Memory B cell (primary cell): ENCODE results near the gene FREM1.

Experiments used
- ATAC-seq: fragments of 150-1000 bp; cut with Tn5 transposase; 2 replicates; pipeline ENCODE4 v1.10.0; 2021; ENCODE audit warnings: low read depth, mild to moderate bottlenecking, moderate library complexity
- DNase-seq, 2 donors: peaks; one replicate each; pipeline ENCODE4 v3.0.0; 2022; ENCODE audit warnings: low spot score in 2 of 2
- H3K27ac Mint-ChIP-seq: one replicate; pipeline ENCODE4 v1.8.0; 2022; ENCODE audit warnings: mild to moderate bottlenecking, moderate library complexity, mixed read lengths
- H3K27me3 Mint-ChIP-seq: one replicate; pipeline ENCODE4 v1.8.0; 2022; ENCODE audit warnings: mixed read lengths
- H3K36me3 Mint-ChIP-seq: one replicate; pipeline ENCODE4 v1.8.0; 2022; ENCODE audit warnings: mild to moderate bottlenecking, mixed read lengths
- H3K4me1 Mint-ChIP-seq: one replicate; pipeline ENCODE4 v1.8.0; 2022; ENCODE audit warnings: mixed read lengths
- H3K4me3 Mint-ChIP-seq: one replicate; pipeline ENCODE4 v1.8.0; 2022; ENCODE audit warnings: mild to moderate bottlenecking, moderate library complexity, mixed read lengths
- H3K9me3 Mint-ChIP-seq: one replicate; pipeline ENCODE4 v1.8.0; 2022; ENCODE audit warnings: mixed read lengths

The FREM1 gene

DNA sequence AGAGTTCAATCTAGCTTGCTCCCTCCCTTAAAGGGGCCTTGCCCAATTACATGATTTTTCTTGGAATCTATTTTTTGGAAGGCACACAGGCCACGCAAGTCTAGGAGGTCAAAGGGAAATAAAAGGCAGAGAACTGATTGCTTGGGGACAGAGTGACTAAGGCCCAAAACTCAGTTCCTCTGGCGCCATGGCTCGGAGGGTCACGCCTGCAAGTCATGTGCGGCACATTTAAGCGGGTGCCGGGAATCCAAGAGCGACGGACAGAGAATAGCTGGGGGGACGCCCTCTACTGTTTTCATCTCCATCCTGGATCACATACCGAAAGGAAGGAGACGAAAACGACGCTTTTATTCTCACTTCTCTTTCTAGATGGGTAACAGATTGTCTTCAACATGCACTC is 78.6 kb downstream of the FREM1 start:
- no peak overlapping the region for H3K4me3 Mint-ChIP-seq
- H3K27me3 Mint-ChIP-seq, result peaks cover 1% of the 10 kb centered on the region
- no peaks in the 10 kb centered on the region for H3K36me3 Mint-ChIP-seq
- no peak for ATAC-seq
- no peak overlapping the region for H3K27ac Mint-ChIP-seq
- H3K4me1 Mint-ChIP-seq, result no peaks in the 10 kb centered on the region
- H3K9me3 Mint-ChIP-seq, result peaks cover 5% of the 10 kb centered on the region
- no peak for DNase-seq

DNA sequence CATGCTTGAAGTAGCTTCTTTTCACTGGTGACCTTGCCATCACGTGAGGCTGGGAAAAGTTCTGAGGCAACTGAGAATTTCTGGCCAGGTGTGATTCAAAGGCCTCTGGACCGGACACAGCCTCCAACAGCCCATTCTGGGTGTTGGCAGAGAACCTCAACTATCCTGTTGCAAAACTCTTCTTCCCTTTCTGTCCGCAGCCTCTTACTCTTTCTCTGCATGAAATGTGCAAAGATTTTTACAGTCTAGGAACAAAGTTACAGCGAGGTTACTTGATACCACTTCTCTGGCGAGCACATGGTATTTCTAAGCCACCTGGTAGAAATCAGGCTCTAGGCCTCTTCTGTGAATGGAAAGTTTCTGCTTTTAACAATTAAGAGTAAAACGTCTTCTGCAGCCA is 79.2 kb downstream of the FREM1 start:
- Mint-ChIP-seq H3K36me3 (no peaks in the 10 kb centered on the region), H3K4me1 (no peaks in the 10 kb centered on the region), H3K27ac (no peak overlapping the region), H3K4me3 (no peak overlapping the region), H3K9me3 (peaks cover 5% of the 10 kb centered on the region), H3K27me3 (peaks cover 1% of the 10 kb centered on the region)
- no peak for DNase-seq
- no peak for ATAC-seq

DNA sequence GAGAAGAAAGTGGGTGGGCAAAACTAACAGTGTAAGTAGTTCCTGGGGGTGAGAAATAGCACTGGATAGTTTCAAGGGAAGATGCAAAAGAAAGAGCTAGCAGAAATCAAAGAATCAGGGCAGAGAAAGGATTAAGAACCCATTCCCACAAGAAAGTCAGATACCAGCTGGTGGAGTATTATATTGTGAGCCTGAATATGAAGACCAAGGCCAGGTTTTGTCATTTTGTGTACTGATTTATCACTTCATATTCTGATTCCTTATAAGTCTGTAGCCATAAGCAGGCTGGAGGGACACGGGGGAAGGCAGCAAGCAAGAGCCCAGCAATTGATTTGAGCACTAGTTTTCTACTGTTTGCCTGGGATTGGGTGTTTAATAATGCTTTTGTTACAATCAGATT is 80.2 kb downstream of the FREM1 start:
- Mint-ChIP-seq H3K4me1 (no peaks in the 10 kb centered on the region), H3K9me3 (peaks cover 5% of the 10 kb centered on the region), H3K27ac (no peak overlapping the region), H3K4me3 (no peak overlapping the region), H3K27me3 (no peaks in the 10 kb centered on the region), H3K36me3 (no peaks in the 10 kb centered on the region)
- DNase-seq (no peak), ATAC-seq (no peak)

DNA sequence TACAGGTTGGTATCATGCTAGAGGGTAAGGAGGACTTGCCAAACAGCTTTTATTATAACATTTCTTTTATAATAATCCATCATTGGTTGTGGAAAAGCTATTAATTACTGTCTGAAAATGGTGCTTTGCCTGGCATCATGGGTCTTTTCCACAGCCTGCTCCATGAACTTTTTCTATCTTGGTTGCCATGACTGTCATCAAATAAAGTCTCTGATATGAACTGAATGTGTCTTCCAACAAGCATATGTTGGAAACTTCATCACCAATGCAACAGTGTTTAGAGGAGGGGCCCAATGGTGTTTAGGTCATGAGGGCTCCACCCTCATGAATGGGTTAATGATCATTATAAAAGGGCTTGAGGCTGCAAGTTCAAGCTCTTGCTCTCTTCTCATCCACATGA is 81.0 kb downstream of the FREM1 start:
- H3K36me3 Mint-ChIP-seq, result no peaks in the 10 kb centered on the region
- DNase-seq (no peak), ATAC-seq (no peak)
- no peaks in the 10 kb centered on the region for H3K27me3 Mint-ChIP-seq
- H3K9me3 Mint-ChIP-seq, result peaks cover 5% of the 10 kb centered on the region
- H3K4me3 Mint-ChIP-seq, result no peak overlapping the region
- no peaks in the 10 kb centered on the region for H3K4me1 Mint-ChIP-seq
- no peak overlapping the region for H3K27ac Mint-ChIP-seq

DNA sequence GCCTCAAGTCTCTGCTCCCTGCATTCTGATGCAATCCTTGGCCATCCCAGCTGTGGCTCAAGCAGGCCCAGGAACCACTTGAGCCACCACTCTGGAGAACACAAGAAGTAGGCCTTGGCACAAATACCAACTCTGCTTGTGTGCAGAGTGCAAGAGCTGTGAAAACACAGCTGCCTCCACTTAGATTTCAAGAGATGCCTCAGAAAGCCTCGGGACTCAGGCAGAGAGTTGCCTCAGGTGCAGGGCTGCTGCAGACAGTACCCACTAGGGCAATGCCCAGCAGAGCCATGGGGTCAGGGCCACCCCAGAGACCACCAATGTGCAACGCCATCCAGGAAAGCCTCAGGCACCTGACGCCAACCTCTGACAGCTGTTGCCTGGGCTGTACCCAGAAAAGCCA is 82.4 kb downstream of the FREM1 start:
- Mint-ChIP-seq H3K4me1 (no peaks in the 10 kb centered on the region), H3K27ac (no peak overlapping the region), H3K4me3 (no peak overlapping the region), H3K27me3 (no peaks in the 10 kb centered on the region), H3K9me3 (peaks cover 5% of the 10 kb centered on the region), H3K36me3 (no peaks in the 10 kb centered on the region)
- ATAC-seq, result no peak
- DNase-seq, result no peak

DNA sequence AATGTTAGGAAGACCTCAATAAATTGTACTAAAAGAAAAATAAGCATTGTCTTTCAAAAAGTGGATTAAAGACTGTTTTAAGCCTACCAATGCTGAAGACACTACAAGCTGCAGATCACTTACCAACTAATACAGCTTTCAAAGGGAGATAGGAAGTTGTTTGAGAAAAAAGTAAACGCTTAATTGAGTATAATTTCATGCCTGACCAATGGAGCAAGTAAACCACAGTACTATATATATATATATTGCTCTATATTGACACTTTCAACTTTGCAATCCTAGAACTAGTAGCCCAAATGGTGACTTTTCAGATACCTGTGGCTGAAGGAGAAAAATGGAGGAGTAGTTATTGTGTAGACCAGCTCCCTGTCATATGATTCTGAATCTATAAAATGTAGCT is 85.7 kb downstream of the FREM1 start:
- H3K36me3 Mint-ChIP-seq, result no peaks in the 10 kb centered on the region
- DNase-seq (no peak), ATAC-seq (no peak)
- H3K9me3 Mint-ChIP-seq, result no peaks in the 10 kb centered on the region
- no peaks in the 10 kb centered on the region for H3K4me1 Mint-ChIP-seq
- H3K4me3 Mint-ChIP-seq, result no peak overlapping the region
- H3K27me3 Mint-ChIP-seq, result peaks cover 1% of the 10 kb centered on the region
- no peak overlapping the region for H3K27ac Mint-ChIP-seq

DNA sequence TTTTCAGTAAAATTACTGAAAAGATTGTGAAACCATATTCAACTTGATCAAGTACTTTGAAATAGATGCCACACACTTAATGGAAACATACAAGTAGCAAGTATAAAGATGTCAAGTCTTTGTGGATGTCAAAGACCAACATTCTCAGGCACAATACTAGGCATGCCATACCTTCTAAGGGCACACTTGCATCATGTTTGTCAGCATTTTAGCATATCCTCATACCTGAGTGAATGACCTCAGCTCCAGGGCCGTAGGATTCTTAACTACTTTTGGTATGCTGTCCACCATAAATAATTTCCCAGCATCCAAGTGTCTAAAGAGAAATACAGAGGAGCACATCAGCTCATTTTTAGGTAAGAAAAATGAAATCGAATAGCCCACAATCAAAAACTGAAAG is 86.4 kb downstream of the FREM1 start:
- ATAC-seq, result no peak
- no peak overlapping the region for H3K4me3 Mint-ChIP-seq
- H3K27ac Mint-ChIP-seq, result no peak overlapping the region
- peaks cover 1% of the 10 kb centered on the region for H3K27me3 Mint-ChIP-seq
- no peaks in the 10 kb centered on the region for H3K9me3 Mint-ChIP-seq
- no peaks in the 10 kb centered on the region for H3K36me3 Mint-ChIP-seq
- no peak for DNase-seq
- no peaks in the 10 kb centered on the region for H3K4me1 Mint-ChIP-seq

DNA sequence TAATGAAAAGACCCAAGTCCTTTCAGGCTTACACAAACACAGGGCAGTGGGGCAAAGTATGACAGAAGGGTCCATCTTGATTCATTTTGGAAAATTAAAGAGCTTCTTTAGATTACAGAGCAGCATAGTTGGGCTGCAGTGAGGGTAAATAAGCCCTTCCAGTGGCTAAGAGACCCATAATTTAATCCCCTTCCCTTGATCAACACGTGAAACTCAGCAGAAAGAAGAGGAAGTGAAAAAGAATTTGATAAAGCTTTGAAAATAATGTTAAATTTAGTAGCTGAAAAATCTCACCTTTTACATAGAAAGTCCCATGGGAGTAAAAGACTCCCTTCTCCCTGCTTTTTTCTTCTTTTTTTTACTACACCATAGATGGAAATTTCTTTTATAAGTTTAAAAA is 87.6 kb downstream of the FREM1 start:
- no peaks in the 10 kb centered on the region for H3K9me3 Mint-ChIP-seq
- no peaks in the 10 kb centered on the region for H3K4me1 Mint-ChIP-seq
- H3K27ac Mint-ChIP-seq, result no peak overlapping the region
- H3K36me3 Mint-ChIP-seq, result no peaks in the 10 kb centered on the region
- no peak overlapping the region for H3K4me3 Mint-ChIP-seq
- peaks cover 3% of the 10 kb centered on the region for H3K27me3 Mint-ChIP-seq
- ATAC-seq (no peak), DNase-seq (no peak)

DNA sequence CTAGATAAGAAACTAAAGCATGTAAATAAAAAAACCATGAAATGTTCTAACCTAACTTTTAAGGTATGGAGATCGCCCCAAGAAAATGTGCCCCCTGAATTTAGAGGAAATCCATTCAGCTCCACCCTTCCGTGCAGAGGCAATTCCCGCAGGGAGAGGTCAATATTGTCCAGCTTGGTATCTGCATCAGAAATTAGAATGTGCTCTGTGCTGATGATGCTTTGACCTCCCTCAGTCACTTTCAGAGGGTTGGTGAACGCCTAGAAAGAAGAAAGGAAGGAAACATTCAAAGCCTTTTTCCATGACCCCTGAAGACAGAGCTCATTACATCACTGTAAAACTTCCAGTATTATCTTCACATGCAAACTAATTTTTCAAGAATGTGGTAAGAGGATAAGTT is 91.0 kb downstream of the FREM1 start:
- Mint-ChIP-seq H3K4me1 (no peaks in the 10 kb centered on the region), H3K36me3 (no peaks in the 10 kb centered on the region), H3K27ac (no peak overlapping the region), H3K4me3 (no peak overlapping the region), H3K9me3 (no peaks in the 10 kb centered on the region), H3K27me3 (peaks cover 6% of the 10 kb centered on the region)
- DNase-seq (no peak), ATAC-seq (no peak)

DNA sequence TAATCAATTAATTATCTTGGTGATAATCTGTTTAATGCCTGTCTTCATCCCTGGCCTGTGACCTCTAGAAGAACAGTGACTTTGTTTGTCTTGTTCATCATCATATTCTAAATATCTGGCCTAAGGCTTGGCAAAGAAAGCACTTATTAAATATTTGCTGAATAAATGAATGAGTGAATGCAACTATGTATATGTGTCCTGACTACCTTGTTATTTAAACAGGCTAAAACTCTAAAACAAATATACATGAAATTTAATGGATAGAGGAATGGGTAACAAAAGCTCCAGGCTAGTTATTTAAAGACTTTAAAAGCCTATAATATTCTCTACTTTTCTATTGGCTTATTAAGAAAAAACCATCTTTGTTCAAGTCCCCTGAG is 96.0 kb downstream of the FREM1 start:
- Mint-ChIP-seq H3K4me1 (no peaks in the 10 kb centered on the region), H3K27me3 (peaks cover 12% of the 10 kb centered on the region), H3K36me3 (no peaks in the 10 kb centered on the region), H3K9me3 (no peaks in the 10 kb centered on the region), H3K27ac (no peak overlapping the region), H3K4me3 (no peak overlapping the region)
- ATAC-seq, result no peak
- DNase-seq, result no peak

DNA sequence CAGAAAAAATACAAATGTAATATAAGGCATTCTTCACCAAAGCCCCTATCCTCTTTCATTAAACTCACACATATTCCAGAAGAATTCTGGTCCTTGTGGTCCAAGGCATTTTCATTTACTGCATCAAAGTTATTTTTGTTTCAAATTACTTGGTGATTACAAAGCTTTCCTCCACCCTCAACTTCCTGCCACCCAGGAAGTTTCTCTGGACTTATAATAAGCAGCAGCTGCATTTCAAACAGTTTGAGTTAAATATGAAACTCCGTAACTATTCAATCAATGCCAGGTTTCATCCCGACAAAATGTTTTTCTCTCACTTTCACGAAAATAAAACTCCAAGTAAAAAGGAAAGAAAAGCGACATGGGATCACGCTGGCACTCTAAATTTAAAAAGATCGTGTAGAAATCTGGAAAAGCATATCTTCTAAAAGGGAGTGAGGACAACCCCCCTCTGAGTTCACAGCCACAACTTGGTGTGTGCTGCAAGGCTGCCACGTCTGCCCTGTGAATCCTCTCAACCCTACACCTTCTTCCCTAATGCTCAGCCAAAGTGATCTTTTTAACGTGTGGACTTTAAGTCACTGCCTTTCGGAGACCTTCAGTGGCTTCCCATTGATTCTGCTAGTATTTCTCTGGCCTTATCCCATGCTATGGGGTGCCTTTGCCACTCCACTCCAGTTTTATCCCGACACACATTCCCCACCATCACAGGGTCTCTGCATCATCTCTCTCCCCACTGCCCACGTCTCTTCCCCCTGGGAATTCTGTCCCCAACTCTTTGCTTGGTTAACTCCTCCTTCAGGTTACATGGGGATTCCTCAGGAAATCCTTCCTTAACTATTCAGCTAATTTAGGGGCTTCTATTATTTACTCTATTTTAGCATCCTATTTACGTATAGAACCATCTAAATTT is 96.6 kb downstream of the FREM1 start:
- Mint-ChIP-seq H3K9me3 (no peaks in the 10 kb centered on the region), H3K27me3 (peaks cover 11% of the 10 kb centered on the region), H3K27ac (no peak overlapping the region), H3K4me3 (no peak overlapping the region), H3K4me1 (no peaks in the 10 kb centered on the region), H3K36me3 (no peaks in the 10 kb centered on the region)
- ATAC-seq, result no peak
- DNase-seq, result no peak

DNA sequence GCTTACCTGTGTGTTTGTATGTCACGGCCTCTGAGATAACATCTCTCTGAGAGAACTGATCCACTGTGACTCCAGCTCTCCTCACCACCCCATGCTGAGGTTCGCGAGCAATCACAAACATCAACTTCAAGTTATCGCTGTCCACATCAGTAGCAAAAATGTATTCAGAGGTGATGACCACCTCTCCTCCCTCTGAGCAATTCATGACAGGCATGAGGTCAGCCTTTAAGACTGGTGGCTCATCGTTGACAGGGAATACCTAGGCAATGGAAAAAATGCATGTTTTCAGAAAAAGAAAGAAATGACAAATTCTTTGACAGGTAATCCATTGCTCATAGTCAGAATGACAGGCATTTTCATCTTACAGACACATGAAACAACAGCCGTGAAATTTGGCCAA is 97.4 kb downstream of the FREM1 start:
- no peak for ATAC-seq

DNA sequence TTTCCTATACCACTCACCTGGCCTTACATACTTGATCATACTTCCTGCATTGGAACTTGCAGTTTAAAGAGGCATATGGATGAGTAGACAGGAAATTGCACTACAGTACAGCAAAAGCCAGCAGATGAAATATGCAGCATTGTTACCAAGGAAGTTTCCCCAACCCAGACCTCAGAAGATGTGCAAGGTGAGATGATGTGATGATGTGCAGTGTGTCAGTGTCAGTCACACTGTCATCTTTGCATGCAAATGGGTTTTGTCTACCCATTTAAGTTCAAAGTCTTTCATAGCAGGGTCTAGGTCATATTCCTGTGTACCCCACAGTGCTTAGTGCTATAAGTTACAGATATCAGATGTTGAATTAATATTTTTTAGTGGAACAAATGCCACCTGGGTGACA is 98.4 kb downstream of the FREM1 start:
- H3K9me3 Mint-ChIP-seq, result no peaks in the 10 kb centered on the region
- no peak overlapping the region for H3K27ac Mint-ChIP-seq
- H3K4me3 Mint-ChIP-seq, result no peak overlapping the region
- H3K4me1 Mint-ChIP-seq, result no peaks in the 10 kb centered on the region
- no peak for DNase-seq
- no peaks in the 10 kb centered on the region for H3K36me3 Mint-ChIP-seq
- H3K27me3 Mint-ChIP-seq, result peaks cover 8% of the 10 kb centered on the region
- ATAC-seq, result no peak

More for the DNA sequence above, 97.4 kb downstream of the FREM1 start:
- H3K4me1 Mint-ChIP-seq, result no peaks in the 10 kb centered on the region
- H3K36me3 Mint-ChIP-seq, result no peaks in the 10 kb centered on the region
- no peak overlapping the region for H3K4me3 Mint-ChIP-seq
- no peak for DNase-seq
- peaks cover 10% of the 10 kb centered on the region for H3K27me3 Mint-ChIP-seq
- H3K27ac Mint-ChIP-seq, result no peak overlapping the region
- H3K9me3 Mint-ChIP-seq, result no peaks in the 10 kb centered on the region

DNA sequence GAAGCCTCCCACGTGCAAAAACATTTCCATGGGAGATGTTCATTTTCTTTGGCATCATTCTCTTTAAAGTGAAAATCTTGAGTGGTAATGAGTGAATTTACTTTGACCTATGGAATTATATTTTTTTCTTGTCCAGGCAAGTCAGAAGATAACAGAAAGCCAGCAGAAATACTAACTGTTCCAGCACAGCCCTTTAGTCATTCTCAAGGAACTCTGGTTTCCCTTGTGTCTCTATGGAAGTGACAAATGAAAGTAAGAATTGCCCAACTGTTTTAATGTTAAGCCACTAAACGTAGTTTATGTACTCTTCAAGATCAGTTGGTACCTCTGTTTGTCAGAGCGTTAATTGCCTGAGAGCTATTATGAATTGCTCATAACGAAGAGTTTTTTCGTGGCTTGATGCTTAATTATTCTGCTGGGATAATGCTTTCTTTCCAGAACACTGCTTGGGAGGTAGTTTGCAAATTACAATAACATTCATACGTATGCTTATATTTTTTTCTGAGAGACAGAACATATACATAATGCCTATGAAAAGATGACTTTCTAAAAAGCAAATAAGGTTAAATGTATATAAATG is 103.2 kb downstream of the FREM1 start:
- ATAC-seq, result no peak
- DNase-seq, result no peak
- peaks cover 6% of the 10 kb centered on the region for H3K27me3 Mint-ChIP-seq
- H3K4me1 Mint-ChIP-seq, result peaks cover 4% of the 10 kb centered on the region
- no peaks in the 10 kb centered on the region for H3K9me3 Mint-ChIP-seq
- no peak overlapping the region for H3K4me3 Mint-ChIP-seq
- no peak overlapping the region for H3K27ac Mint-ChIP-seq
- no peaks in the 10 kb centered on the region for H3K36me3 Mint-ChIP-seq

DNA sequence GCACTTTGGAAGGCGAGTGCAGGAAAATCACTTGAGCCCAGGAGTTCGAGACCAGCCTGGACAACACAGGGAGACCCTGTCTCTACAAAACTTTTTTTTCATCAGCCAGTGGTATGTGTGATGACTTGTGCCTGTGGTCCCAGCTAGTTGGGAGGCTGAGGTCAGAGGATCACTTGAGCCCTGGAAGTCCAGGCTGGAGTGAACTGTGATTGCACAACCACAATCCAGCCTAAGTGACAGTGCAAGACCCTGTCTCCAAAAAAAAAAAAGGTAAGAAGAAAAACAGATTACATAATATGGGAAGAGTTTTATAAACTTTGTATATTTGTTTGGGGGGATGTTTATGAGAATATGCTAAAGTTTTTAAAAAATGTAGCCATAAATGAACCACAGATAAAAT is 111.2 kb downstream of the FREM1 start:
- H3K9me3 Mint-ChIP-seq, result no peaks in the 10 kb centered on the region
- peaks cover 3% of the 10 kb centered on the region for H3K27me3 Mint-ChIP-seq
- no peak overlapping the region for H3K27ac Mint-ChIP-seq
- DNase-seq, result no peak
- H3K4me3 Mint-ChIP-seq, result no peak overlapping the region
- ATAC-seq, result no peak
- no peaks in the 10 kb centered on the region for H3K36me3 Mint-ChIP-seq
- H3K4me1 Mint-ChIP-seq, result peaks cover 4% of the 10 kb centered on the region
